GM18526 (cell line): ENCODE results near the gene RGS6.

Experiments
- POLR2A ChIP-seq: IDR thresholded peaks from 3 replicates; pipeline ENCODE4 v1.6.1; 2011; ENCODE audit not compliant: insufficient read length; ENCODE audit errors: extremely low read depth

The RGS6 gene

GRCh38 chr14:72519543-72519942 lies 587.3 kb downstream of the RGS6 start:
- no peak for TF ChIP-seq POLR2A

DNA sequence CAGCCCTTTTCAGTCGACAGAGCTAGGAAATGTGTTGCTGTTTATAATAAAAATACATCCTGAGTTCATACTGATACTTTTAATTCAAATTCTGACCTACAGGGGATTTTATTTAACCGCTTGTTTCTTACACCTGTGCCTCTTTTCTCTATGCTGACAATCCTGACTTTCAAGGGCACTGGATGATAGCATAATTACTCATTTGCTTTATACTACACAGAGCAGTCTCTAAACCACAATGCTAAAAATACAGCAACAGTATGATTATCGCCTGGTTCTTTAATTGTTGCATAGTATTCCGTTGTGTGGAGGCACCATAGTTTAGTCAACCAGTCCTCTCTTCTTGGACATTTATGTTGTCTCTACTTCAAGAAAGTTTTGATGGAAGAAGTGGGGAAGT lies 588.8 kb downstream of the RGS6 start:
- no peak for TF ChIP-seq POLR2A

DNA sequence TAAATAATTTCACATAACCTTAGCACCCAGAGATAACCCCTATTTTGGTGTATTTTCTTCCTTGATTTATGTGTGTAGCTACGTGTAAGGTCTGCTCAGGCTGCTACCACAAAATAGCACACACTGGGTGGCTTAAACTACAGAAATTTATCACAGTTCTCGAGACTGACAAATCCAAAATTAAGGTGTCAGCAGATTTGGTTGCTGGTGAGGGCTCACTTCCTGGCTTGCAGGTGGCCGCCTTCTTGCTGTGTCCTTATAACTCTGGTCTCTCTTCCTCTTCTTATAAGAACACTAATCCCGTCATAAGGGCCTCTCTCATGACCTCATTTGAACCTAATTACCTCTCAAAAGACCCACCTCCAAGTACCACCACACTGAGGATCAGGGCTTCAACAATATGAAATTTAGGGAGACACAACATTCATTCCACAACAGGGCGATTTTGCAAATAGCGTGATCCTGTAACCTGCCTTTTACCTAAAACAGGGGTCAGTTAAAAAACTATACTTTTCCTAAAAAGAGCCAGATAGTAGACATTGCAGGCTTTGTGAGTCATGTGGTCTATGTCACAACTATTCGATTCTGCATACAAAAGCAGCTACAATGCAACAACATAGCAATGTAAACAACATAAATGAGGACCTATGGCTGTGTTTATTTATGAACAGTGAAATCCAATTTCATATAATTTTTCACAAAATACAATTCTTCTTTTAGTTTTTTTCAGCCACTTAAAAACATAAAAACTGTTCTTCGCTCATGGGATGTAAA lies 589.9 kb downstream of the RGS6 start:
- TF ChIP-seq POLR2A: no peak

GRCh38 chr14:72522847-72523246 lies 590.6 kb downstream of the RGS6 start:
- no peak for TF ChIP-seq POLR2A

GRCh38 chr14:72523424-72524294 lies 591.4 kb downstream of the RGS6 start:
- TF ChIP-seq POLR2A: no peak

DNA sequence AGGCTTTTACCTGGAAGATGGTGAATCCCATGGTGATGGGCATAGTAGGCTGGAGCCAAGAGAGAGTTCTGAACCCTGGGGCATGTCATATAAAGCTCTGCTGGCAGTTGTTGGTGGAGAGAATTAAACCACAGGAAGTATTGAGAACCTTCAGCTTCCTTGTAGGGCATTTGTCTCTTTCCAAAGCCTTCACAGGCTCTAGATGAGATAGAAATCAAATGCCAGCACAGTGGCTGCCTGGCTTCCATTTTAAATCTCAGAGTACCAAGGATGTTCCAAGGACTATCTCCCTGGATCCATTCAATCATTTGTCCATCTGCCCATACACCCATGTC lies 592.0 kb downstream of the RGS6 start:
- no peak for TF ChIP-seq POLR2A

GRCh38 chr14:72525087-72525915 lies 593.1 kb downstream of the RGS6 start:
- no peak for TF ChIP-seq POLR2A

- TF ChIP-seq POLR2A: no peak
Measured at GRCh38 chr14:72527591-72527990, 595.4 kb downstream of the RGS6 start.

- TF ChIP-seq POLR2A: no peak
Measured at GRCh38 chr14:72528059-72528862, 596.0 kb downstream of the RGS6 start.

DNA sequence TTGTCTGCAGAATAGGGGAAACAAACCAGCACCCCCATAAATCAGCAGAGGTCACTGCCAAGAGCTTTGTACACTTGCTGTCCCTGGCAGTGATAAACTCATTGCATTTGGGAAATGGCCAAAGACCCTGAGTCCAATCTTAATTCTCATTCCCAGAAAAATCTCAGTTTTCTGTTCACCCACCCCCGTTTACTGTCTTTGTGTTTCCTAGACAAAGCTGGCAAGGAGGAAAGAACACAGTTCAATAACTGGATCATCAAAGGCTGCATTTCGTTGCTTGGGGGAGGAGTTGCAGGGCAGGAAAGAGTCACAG lies 596.6 kb downstream of the RGS6 start:
- TF ChIP-seq POLR2A: no peak

DNA sequence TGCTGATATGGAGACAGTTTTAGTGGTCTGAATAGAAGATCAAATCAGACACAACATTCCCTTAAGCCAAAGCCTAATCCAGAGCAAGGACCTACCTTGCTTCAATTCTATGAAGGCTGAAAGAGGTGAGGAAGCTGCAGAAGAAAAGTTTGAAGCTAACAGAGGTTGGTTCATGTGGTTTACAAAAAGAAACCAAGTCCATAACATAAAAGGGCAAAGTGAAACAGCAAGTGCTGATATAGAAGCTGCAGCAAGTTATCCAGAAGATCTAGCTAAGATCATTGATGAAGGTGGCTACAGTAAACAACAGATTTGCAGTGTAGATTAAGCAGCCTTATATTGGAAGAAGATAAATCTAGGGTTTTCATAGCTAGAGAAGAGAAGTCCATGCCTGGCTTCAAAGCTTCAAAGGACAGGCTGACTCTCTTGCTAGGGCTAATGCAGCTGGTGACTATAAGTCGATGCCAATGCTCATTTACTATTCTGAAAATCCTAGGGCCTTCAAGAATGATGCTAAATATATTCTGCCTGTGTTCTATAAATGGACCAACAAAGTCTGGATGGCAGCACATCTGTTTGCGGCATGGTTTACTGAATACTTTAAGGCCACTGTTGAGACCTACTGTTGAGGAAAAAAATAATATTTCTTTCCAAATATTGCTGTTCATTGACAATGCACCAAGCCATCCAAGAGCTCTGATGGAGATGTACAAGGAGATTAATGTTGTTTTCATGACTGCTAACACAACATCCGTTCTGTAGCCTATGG lies 600.6 kb downstream of the RGS6 start:
- TF ChIP-seq POLR2A: no peak

- TF ChIP-seq POLR2A: no peak
Measured at GRCh38 chr14:72535485-72535884, 603.3 kb downstream of the RGS6 start.

DNA sequence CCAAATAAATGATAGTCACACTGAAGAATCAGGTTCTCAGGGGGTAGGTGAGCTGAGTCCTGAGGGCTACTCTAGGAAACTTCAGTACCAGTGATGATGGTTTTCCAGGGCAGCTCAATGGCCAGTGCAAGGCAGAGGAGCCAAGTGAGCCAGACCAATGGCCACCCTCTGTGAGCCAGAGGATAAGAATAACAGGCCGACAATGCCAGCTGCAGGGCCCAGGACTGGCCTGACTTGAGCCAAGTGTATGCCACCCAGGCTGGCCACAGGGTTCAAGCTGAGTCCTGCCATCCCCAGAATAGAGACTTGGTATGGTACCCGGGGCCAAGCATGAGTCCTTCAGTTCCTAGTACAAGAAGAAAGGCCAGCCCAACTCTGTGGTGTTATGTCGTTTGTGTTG lies 606.2 kb downstream of the RGS6 start:
- no peak for TF ChIP-seq POLR2A

DNA sequence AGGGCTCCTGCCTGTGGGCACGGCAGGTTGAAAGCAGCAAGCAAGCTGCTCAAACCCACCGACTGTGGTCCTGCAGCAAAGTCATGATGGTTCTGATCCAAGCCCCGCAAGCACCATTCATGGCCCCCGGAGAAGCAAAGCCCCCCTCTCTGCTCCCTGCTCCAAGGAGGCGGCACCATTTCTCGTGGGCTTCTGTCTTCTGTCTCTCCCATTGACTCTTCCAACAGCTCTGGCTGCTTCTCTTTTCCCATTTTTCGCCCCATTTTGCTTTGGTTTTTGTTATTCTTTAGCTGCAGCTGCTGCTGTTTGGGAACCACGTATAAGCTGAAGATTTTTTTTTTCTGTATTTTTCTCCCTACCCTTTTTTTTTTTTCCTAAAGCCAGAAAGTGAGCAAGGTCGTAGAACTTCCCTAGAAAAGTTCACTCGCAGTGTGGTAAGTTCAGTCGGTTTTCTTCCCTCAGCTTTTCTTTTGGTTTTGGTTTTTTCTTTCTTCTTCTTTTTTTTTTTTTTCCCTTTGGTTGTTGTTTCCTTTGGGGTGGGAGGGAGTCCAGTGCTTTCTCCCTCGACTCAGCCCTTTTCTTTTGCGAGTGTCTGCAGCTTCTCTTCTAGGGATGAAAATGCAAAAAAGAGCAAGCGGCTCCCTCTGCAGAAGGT lies 607.6 kb downstream of the RGS6 start:
- no peak for TF ChIP-seq POLR2A
